T follicular helper cell (primary cell): ENCODE measurements around the gene GLMP.
A peak's percentile ranks its signal among the peaks of the same experiment; 100 is the strongest.
"Not testable (repeated sequence)": the region's sequence is repeated elsewhere in the genome, so short reads cannot be mapped to it uniquely, and the experiment has no call there.

Experiments used
- DNase-seq: peaks from one replicate; pipeline ENCODE4 v3.0.0-alpha.2; 2020; ENCODE audit warnings: low read depth
- total RNA-seq, 2 experiments: gene quantifications; one replicate each; lab custom pipeline; 2026; lab: John Stamatoyannopoulos, UW

Gene GLMP
- total RNA-seq: 7.5 to 18.5 reads per million in 2 experiments

GRCh38 chr1:156295391-156295947, at the start of gene GLMP:
GLMP (minus strand) TSS chr1:156295679; CDS start chr1:156295645, 34 bp downstream.
- DNase-seq: peak; percentile 43

GRCh38 chr1:156344409-156344808, 48.9 kb upstream of the GLMP start:
- DNase-seq: no peak

- no peak for DNase-seq
Measured at GRCh38 chr1:156342166-156342955, 46.9 kb upstream of the GLMP start.

GRCh38 chr1:156338180-156338976, 42.9 kb upstream of the GLMP start, which contains the start of the genes CCT3 and TSACC:
CCT3 (minus strand) TSS chr1:156338292; CDS start chr1:156338184, 108 bp downstream.
TSACC (plus strand) TSS chr1:156338526; CDS start chr1:156339758, 1,232 bp downstream.
- DNase-seq: peak; percentile 98

- no peak for DNase-seq
Measured at GRCh38 chr1:156337888-156338179, 42.4 kb upstream of the GLMP start.

- DNase-seq: no peak
Measured at GRCh38 chr1:156337052-156337887, 41.8 kb upstream of the GLMP start.

GRCh38 chr1:156336242-156336641, 40.8 kb upstream of the GLMP start:
- no peak for DNase-seq

GRCh38 chr1:156323179-156323578, 27.7 kb upstream of the GLMP start:
- DNase-seq: not testable (repeated sequence)

- no peak for DNase-seq
Measured at GRCh38 chr1:156320560-156320959, 25.1 kb upstream of the GLMP start.

GRCh38 chr1:156319664-156320063, 24.2 kb upstream of the GLMP start:
- no peak for DNase-seq

- DNase-seq: no peak
Measured at GRCh38 chr1:156316909-156317308, 21.4 kb upstream of the GLMP start.

GRCh38 chr1:156310962-156311361, 15.5 kb upstream of the GLMP start:
- DNase-seq: no peak

- DNase-seq: no peak
Measured at GRCh38 chr1:156308078-156308477, 12.6 kb upstream of the GLMP start.

- no peak for DNase-seq
Measured at GRCh38 chr1:156305215-156305614, 9.7 kb upstream of the GLMP start.

GRCh38 chr1:156303241-156303640, 7.8 kb upstream of the GLMP start:
- no peak for DNase-seq

- no peak for DNase-seq
Measured at GRCh38 chr1:156298852-156299357, 3.4 kb upstream of the GLMP start, which contains the start of gene VHLL. VHLL (minus strand) TSS chr1:156299307; CDS start chr1:156299189, 118 bp downstream.

GRCh38 chr1:156293895-156294294, 1.6 kb downstream of the GLMP start:
- DNase-seq: no peak

- DNase-seq: no peak
Measured at GRCh38 chr1:156293098-156293434, 2.4 kb downstream of the GLMP start.

GRCh38 chr1:156291226-156292061, 4.0 kb downstream of the GLMP start:
- DNase-seq: no peak

- DNase-seq: no peak
Measured at GRCh38 chr1:156289857-156290256, 5.6 kb downstream of the GLMP start.

- DNase-seq: no peak
Measured at GRCh38 chr1:156286061-156286460, 9.4 kb downstream of the GLMP start.
